Glutamatergic neuron (in vitro differentiated cells): Measurements from ENCODE around the gene ARFIP2. TPM values are rescaled to one million over a fixed set of nuclear protein-coding genes. Genes with fewer than 3 reads are reported as not detected.

ENCODE experiments used
- DNase-seq: peaks from one replicate; pipeline ENCODE4 v3.0.0; 2022
- H3K27ac Mint-ChIP-seq: one replicate; pipeline ENCODE4 v1.8.0; 2020; ENCODE audit warnings: mild to moderate bottlenecking, mixed read lengths, inconsistent platforms; ENCODE audit not compliant: unreplicated experiment
- H3K27me3 Mint-ChIP-seq: one replicate; pipeline ENCODE4 v1.8.0; 2020; ENCODE audit warnings: mild to moderate bottlenecking, moderate library complexity, mixed read lengths, inconsistent platforms; ENCODE audit not compliant: unreplicated experiment
- H3K36me3 Mint-ChIP-seq: one replicate; pipeline ENCODE4 v1.8.0; 2020; ENCODE audit warnings: mild to moderate bottlenecking, mixed read lengths, inconsistent platforms; ENCODE audit not compliant: unreplicated experiment
- H3K4me1 Mint-ChIP-seq: one replicate; pipeline ENCODE4 v1.8.0; 2020; ENCODE audit warnings: mild to moderate bottlenecking, low read depth, mixed read lengths, inconsistent platforms; ENCODE audit not compliant: unreplicated experiment
- H3K4me3 Mint-ChIP-seq: one replicate; pipeline ENCODE4 v1.8.0; 2020; ENCODE audit warnings: mild to moderate bottlenecking, mixed read lengths, inconsistent platforms; ENCODE audit not compliant: unreplicated experiment
- H3K9me3 Mint-ChIP-seq: one replicate; pipeline ENCODE4 v1.8.0; 2020; ENCODE audit warnings: mild to moderate bottlenecking, moderate library complexity, mixed read lengths, inconsistent platforms; ENCODE audit not compliant: unreplicated experiment
- CTCF ChIP-seq: fragments of 200-600 bp; sonication (generic); IDR thresholded peaks from one replicate; pipeline ENCODE4 v1.5.0; 2021; ENCODE audit not compliant: partially characterized antibody, unreplicated experiment
- total RNA-seq: library from RNA; stranded (reverse); fragmentation: NEBNext Ultra II Directional; extraction: Animal tissue kit (Norgen Biotek cat#: 25700); gene quantifications from one replicate; pipeline ENCODE4 v1.2.1, GENCODE V29; 2021; ENCODE audit not compliant: unreplicated experiment

Gene ARFIP2
- total RNA-seq, 1 donor from 2014 or later: 53.3 TPM

GRCh38 chr11:6476571-6476970, 4.6 kb downstream of the ARFIP2 start:
- Mint-ChIP-seq H3K27ac (no peak overlapping the region), H3K36me3 (no peaks in the 10 kb centered on the region), H3K27me3 (peaks cover 8% of the 10 kb centered on the region), H3K9me3 (peaks cover 13% of the 10 kb centered on the region), H3K4me1 (peaks cover 18% of the 10 kb centered on the region), H3K4me3 (no peak overlapping the region)
- no peak for DNase-seq
- TF ChIP-seq CTCF: no peak

GRCh38 chr11:6475936-6476335, 5.2 kb downstream of the ARFIP2 start:
- Mint-ChIP-seq H3K36me3 (no peaks in the 10 kb centered on the region), H3K9me3 (peaks cover 13% of the 10 kb centered on the region), H3K27me3 (peaks cover 8% of the 10 kb centered on the region), H3K4me3 (no peak overlapping the region), H3K4me1 (peaks cover 24% of the 10 kb centered on the region), H3K27ac (no peak overlapping the region)
- DNase-seq: no peak
- TF ChIP-seq CTCF: no peak

- no peak for DNase-seq
- Mint-ChIP-seq H3K27me3 (peaks cover 8% of the 10 kb centered on the region), H3K4me3 (peak overlapping the region; percentile 91), H3K27ac (peak overlapping the region; percentile 99), H3K36me3 (no peaks in the 10 kb centered on the region), H3K9me3 (peaks cover 13% of the 10 kb centered on the region), H3K4me1 (peaks cover 20% of the 10 kb centered on the region)
- TF ChIP-seq CTCF: no peak
These were observed 6.2 kb downstream of the ARFIP2 start for GRCh38 chr11:6474806-6475500.

- TF ChIP-seq CTCF: no peak
- peaks cover 13% of the 10 kb centered on the region for H3K9me3 Mint-ChIP-seq
- no peak for DNase-seq
- peaks cover 8% of the 10 kb centered on the region for H3K27me3 Mint-ChIP-seq
- peak overlapping the region; percentile 99 for H3K27ac Mint-ChIP-seq
- H3K36me3 Mint-ChIP-seq: no peaks in the 10 kb centered on the region
- peaks cover 20% of the 10 kb centered on the region for H3K4me1 Mint-ChIP-seq
- H3K4me3 Mint-ChIP-seq: peak overlapping the region; percentile 91
These were observed 6.7 kb downstream of the ARFIP2 start for GRCh38 chr11:6474413-6474792.
